ENCODE data around the gene NMNAT3.

DNA sequence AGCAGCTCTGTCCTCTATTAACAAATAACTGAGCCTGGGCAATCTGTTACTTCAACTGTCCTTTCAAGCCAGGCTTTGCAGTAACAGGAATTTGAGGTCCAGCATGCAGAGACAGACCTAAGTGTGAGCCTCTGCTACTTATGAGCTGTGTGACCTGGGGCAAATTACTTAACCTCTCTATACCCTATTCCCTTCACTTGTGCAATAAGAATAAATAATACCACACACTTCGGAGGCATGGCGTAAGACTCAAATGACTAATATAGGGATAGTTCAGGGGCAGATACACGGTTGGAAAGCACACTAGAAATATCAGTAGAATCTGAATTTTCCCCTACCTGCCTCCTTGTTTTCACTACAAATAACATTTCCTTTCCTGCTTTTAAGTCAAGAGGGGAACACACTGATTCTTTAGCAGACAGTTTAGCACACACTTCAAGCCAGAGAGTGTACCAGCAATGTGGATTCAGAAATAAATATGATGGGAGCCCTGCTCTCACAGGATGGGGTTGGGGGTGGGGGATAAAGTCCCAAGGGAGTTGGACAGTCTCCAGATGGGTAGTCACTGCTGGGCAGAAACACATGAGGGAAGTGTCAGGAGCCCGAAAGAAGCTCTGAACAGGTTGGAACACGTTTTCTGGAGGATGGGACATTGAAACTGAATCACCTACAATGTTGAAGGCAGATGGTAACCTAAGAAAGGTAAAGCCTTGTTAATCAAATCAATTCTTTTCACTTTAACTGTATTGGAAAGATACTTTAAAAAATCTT lies 76.4 kb downstream of the NMNAT3 start:
- TF ChIP-seq, protein P1, sequence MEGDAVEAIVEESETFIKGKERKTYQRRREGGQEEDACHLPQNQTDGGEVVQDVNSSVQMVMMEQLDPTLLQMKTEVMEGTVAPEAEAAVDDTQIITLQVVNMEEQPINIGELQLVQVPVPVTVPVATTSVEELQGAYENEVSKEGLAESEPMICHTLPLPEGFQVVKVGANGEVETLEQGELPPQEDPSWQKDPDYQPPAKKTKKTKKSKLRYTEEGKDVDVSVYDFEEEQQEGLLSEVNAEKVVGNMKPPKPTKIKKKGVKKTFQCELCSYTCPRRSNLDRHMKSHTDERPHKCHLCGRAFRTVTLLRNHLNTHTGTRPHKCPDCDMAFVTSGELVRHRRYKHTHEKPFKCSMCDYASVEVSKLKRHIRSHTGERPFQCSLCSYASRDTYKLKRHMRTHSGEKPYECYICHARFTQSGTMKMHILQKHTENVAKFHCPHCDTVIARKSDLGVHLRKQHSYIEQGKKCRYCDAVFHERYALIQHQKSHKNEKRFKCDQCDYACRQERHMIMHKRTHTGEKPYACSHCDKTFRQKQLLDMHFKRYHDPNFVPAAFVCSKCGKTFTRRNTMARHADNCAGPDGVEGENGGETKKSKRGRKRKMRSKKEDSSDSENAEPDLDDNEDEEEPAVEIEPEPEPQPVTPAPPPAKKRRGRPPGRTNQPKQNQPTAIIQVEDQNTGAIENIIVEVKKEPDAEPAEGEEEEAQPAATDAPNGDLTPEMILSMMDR (IDR thresholded peaks at IDR 0.05) = no peak
- no peak for TF ChIP-seq POLR2AphosphoS5 (IDR thresholded peaks at IDR 0.05)

All from stomach (tissue), 4 donors.